Measurements from ENCODE around the gene CCRL2. TPM values are rescaled to one million over a fixed set of nuclear protein-coding genes. Genes with fewer than 3 reads are reported as not detected.

CCRL2 gene
- total and polyA plus RNA-seq, 9 of the 15 experiments (the other 6 are each of a cell fraction or from before 2014, with no cell fraction given), result 3.4 to 5.7 (median 4.0) TPM

DNA sequence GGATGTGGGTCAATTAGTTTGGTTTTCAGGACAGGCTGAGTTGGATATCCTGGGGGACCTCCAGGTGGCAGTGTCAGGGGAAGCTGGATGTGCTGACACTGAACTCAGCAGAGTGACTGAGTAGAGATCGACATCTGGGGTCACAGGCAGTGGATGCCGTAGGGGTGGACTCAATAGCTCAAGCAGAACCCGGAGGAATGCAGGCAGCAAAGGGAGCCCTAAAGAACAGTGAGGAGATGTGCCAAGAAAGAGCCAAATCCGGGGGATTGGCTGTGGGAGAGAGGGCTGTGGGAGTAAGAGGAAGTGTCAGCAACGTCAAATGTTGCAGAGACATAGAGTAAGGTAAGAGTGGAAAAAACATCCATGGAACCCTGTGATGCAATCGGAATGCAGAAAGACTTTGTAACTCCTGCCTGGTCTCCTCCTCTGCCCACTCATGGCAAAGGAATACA lies 11.8 kb upstream of the CCRL2 start (continued):
- TF ChIP-seq, protein P1, sequence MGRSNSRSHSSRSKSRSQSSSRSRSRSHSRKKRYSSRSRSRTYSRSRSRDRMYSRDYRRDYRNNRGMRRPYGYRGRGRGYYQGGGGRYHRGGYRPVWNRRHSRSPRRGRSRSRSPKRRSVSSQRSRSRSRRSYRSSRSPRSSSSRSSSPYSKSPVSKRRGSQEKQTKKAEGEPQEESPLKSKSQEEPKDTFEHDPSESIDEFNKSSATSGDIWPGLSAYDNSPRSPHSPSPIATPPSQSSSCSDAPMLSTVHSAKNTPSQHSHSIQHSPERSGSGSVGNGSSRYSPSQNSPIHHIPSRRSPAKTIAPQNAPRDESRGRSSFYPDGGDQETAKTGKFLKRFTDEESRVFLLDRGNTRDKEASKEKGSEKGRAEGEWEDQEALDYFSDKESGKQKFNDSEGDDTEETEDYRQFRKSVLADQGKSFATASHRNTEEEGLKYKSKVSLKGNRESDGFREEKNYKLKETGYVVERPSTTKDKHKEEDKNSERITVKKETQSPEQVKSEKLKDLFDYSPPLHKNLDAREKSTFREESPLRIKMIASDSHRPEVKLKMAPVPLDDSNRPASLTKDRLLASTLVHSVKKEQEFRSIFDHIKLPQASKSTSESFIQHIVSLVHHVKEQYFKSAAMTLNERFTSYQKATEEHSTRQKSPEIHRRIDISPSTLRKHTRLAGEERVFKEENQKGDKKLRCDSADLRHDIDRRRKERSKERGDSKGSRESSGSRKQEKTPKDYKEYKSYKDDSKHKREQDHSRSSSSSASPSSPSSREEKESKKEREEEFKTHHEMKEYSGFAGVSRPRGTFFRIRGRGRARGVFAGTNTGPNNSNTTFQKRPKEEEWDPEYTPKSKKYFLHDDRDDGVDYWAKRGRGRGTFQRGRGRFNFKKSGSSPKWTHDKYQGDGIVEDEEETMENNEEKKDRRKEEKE (IDR thresholded peaks at IDR 0.05; ENCODE audit: borderline replicate concordance in 1 of 2, control insufficient read depth in 1 of 2, low read depth in 2 of 2, low read length in 1 of 2), result no peak
- TF ChIP-seq, protein P2, sequence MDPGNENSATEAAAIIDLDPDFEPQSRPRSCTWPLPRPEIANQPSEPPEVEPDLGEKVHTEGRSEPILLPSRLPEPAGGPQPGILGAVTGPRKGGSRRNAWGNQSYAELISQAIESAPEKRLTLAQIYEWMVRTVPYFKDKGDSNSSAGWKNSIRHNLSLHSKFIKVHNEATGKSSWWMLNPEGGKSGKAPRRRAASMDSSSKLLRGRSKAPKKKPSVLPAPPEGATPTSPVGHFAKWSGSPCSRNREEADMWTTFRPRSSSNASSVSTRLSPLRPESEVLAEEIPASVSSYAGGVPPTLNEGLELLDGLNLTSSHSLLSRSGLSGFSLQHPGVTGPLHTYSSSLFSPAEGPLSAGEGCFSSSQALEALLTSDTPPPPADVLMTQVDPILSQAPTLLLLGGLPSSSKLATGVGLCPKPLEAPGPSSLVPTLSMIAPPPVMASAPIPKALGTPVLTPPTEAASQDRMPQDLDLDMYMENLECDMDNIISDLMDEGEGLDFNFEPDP (CRISPR knock-in tag; IDR thresholded peaks at IDR 0.05), result no peak
- TF ChIP-seq, protein P3, sequence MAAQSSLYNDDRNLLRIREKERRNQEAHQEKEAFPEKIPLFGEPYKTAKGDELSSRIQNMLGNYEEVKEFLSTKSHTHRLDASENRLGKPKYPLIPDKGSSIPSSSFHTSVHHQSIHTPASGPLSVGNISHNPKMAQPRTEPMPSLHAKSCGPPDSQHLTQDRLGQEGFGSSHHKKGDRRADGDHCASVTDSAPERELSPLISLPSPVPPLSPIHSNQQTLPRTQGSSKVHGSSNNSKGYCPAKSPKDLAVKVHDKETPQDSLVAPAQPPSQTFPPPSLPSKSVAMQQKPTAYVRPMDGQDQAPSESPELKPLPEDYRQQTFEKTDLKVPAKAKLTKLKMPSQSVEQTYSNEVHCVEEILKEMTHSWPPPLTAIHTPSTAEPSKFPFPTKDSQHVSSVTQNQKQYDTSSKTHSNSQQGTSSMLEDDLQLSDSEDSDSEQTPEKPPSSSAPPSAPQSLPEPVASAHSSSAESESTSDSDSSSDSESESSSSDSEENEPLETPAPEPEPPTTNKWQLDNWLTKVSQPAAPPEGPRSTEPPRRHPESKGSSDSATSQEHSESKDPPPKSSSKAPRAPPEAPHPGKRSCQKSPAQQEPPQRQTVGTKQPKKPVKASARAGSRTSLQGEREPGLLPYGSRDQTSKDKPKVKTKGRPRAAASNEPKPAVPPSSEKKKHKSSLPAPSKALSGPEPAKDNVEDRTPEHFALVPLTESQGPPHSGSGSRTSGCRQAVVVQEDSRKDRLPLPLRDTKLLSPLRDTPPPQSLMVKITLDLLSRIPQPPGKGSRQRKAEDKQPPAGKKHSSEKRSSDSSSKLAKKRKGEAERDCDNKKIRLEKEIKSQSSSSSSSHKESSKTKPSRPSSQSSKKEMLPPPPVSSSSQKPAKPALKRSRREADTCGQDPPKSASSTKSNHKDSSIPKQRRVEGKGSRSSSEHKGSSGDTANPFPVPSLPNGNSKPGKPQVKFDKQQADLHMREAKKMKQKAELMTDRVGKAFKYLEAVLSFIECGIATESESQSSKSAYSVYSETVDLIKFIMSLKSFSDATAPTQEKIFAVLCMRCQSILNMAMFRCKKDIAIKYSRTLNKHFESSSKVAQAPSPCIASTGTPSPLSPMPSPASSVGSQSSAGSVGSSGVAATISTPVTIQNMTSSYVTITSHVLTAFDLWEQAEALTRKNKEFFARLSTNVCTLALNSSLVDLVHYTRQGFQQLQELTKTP (IDR thresholded peaks at IDR 0.05; ENCODE audit: low read depth in 1 of 2, partially characterized antibody in 2 of 2), result peak in 1 of 2 experiments; percentile 40
- no peak for TF ChIP-seq ZNF445 (CRISPR knock-in tag; IDR thresholded peaks at IDR 0.05; ENCODE audit: low read depth)
- TF ChIP-seq SOX6 (IDR thresholded peaks at IDR 0.05), result 0 out of 2 replicates have a peak, but pooled peaks have one; percentile 9
- TF ChIP-seq, protein P4, sequence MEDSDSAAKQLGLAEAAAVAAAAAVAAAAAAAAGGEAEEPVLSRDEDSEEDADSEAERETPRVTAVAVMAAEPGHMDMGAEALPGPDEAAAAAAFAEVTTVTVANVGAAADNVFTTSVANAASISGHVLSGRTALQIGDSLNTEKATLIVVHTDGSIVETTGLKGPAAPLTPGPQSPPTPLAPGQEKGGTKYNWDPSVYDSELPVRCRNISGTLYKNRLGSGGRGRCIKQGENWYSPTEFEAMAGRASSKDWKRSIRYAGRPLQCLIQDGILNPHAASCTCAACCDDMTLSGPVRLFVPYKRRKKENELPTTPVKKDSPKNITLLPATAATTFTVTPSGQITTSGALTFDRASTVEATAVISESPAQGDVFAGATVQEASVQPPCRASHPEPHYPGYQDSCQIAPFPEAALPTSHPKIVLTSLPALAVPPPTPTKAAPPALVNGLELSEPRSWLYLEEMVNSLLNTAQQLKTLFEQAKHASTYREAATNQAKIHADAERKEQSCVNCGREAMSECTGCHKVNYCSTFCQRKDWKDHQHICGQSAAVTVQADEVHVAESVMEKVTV (CRISPR knock-in tag; IDR thresholded peaks at IDR 0.05), result 0 out of 2 replicates have a peak, but pooled peaks have one; percentile 20
- TF ChIP-seq ATF1 (CRISPR knock-in tag; IDR thresholded peaks at IDR 0.05), result no peak
- 0 out of 2 replicates have a peak, but pooled peaks have one; percentile 36 for TF ChIP-seq ATF1 (tag; IDR thresholded peaks at IDR 0.05)
- no peak for TF ChIP-seq SRSF3 (IDR thresholded peaks at IDR 0.05; ENCODE audit: insufficient read depth, low read length)
- TF ChIP-seq, protein P5, sequence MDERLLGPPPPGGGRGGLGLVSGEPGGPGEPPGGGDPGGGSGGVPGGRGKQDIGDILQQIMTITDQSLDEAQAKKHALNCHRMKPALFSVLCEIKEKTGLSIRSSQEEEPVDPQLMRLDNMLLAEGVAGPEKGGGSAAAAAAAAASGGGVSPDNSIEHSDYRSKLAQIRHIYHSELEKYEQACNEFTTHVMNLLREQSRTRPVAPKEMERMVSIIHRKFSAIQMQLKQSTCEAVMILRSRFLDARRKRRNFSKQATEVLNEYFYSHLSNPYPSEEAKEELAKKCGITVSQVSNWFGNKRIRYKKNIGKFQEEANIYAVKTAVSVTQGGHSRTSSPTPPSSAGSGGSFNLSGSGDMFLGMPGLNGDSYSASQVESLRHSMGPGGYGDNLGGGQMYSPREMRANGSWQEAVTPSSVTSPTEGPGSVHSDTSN (CRISPR knock-in tag; IDR thresholded peaks at IDR 0.05; ENCODE audit: low read depth), result no peak
- TF ChIP-seq, protein P5 (tag; conservative IDR thresholded peaks at IDR 0.05; ENCODE audit: low read depth), result 0 out of 2 replicates have a peak, but pooled peaks have one; percentile 33
- no peak for TF ChIP-seq SNRNP70 (optimal IDR thresholded peaks at IDR 0.05; ENCODE audit: low read depth, low read length)
- peak; percentile 48; the same call in 1 of the 2 replicates for TF ChIP-seq SMC3 (conservative IDR thresholded peaks at IDR 0.05; ENCODE audit: insufficient read depth, low read depth, low read length)
